Mesodermal cell (in vitro differentiated cells): ENCODE data around the gene TIAM1.
A peak's percentile ranks its signal among the peaks of the same experiment; 100 is the strongest.

ENCODE experiments used
- H3K27ac ChIP-seq: 2 replicates; pipeline ENCODE4 v1.7.0; 2013; ENCODE audit warnings: mild to moderate bottlenecking, low read depth, low read length, moderate library complexity; ENCODE audit not compliant: severe bottlenecking
- H3K36me3 ChIP-seq: 2 replicates; pipeline ENCODE4 v1.7.1; 2013; ENCODE audit warnings: mild to moderate bottlenecking, low read length, moderate library complexity; ENCODE audit not compliant: control insufficient read depth, insufficient read depth
- H3K4me1 ChIP-seq: one replicate; pipeline ENCODE4 v1.7.1; 2013; ENCODE audit warnings: mild to moderate bottlenecking, low read length; ENCODE audit not compliant: insufficient read depth, control insufficient read depth, poor library complexity, severe bottlenecking
- H3K4me3 ChIP-seq: 2 replicates; pipeline ENCODE4 v1.7.0; 2013; ENCODE audit warnings: low read length, control low read depth, mild to moderate bottlenecking; ENCODE audit not compliant: insufficient read depth, poor library complexity, severe bottlenecking; ENCODE audit errors: extremely low read depth
- H3K9me3 ChIP-seq: 2 replicates; pipeline ENCODE4 v1.7.1; 2013; ENCODE audit warnings: mild to moderate bottlenecking, low read length, moderate library complexity; ENCODE audit not compliant: control insufficient read depth
- WGBS, 2 experiments: methylation state at CpG; one replicate each; pipeline ENCODE4 v1.1.5; 2013; ENCODE audit warnings: missing lambda C conversion rate in 2 of 2; ENCODE audit not compliant: insufficient coverage in 2 of 2; 5-methylcytosine and 5-hydroxymethylcytosine counted together

Gene TIAM1

GRCh38 chr21:31158789-31159581 lies 185.1 kb downstream of the TIAM1 start:
- Histone ChIP-seq H3K36me3 (peaks cover 20% of the 10 kb centered on the region), H3K4me3 (peak overlapping the region; percentile 33), H3K27ac (peak overlapping the region; percentile 60), H3K4me1 (peaks cover 24% of the 10 kb centered on the region), H3K9me3 (peaks cover 18% of the 10 kb centered on the region)
- 76 to 81% methylated on average over 4 to 5 of the region's 8 CpGs for WGBS, 2 experiments

DNA sequence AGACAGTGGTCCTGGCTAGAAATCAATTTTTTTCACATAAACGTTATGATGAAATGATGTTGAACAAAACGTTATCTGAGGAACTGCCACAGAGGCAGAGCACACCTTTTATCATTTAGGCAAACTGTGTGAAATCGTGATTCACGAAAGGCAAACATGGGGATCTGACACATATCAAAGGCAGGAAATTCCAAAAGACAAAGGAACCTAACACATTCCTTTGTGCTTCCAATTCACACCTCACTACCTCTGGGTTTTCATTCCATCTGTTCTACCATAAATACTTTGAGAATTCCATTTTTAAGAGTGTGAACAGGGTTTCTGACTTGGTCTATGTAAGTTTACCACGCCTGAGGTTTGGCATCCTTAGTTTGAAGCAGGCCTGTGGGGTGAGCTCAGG lies 186.3 kb downstream of the TIAM1 start:
- peaks cover 23% of the 10 kb centered on the region for H3K36me3 ChIP-seq
- no peak overlapping the region for H3K27ac ChIP-seq
- H3K4me1 ChIP-seq: peaks cover 24% of the 10 kb centered on the region
- H3K4me3 ChIP-seq: no peak overlapping the region
- 74 to 84% methylated on average over 3 of the region's 5 CpGs for WGBS, 2 experiments
- peaks cover 18% of the 10 kb centered on the region for H3K9me3 ChIP-seq

DNA sequence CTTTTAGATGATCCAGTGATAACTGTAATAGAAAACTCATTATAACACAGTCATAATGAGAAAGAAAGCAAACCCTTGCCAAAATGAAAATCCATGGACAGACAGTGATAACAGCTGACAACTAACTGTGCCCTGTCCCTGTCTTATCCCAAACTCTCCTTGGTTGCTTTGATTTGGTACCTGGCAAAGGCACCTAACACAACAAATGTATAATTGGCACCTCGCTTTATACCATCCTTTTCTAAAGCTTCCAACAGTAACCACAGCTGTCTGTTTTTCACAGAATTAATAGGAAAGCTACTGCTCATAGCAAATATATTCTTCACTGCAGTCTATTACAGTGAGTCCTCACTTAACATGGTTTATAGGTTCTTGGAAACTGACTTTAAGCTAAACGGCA lies 187.4 kb downstream of the TIAM1 start:
- H3K4me3 ChIP-seq: no peak overlapping the region
- peaks cover 23% of the 10 kb centered on the region for H3K4me1 ChIP-seq
- peaks cover 18% of the 10 kb centered on the region for H3K9me3 ChIP-seq
- no peak overlapping the region for H3K27ac ChIP-seq
- peaks cover 23% of the 10 kb centered on the region for H3K36me3 ChIP-seq
- WGBS, 2 experiments: 100% methylated on average over 1 of the region's 2 CpGs; no CpG with 5 or more reads in 1 of the 2 experiments

DNA sequence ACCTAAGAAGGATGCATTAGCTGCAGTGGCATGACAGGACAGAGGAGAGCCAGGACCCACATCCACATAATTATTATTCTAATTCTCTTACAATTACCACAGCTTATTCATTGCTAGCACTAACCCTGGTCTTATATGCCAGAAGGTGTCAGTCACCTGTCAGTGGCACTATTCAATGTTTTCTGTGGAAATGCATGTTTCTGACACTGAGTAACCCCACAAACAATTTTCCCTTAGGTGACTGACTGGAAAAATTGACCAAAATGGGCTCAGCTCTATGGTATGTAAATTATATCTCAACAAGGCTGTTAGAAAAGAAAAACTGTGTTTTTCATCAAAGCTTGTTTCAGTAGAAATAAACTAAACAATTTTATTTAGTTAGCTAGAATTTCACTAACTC lies 187.9 kb downstream of the TIAM1 start:
- H3K27ac ChIP-seq: no peak overlapping the region

GRCh38 chr21:31151156-31152045 lies 192.7 kb downstream of the TIAM1 start:
- H3K27ac ChIP-seq: no peak overlapping the region
- 88 to 100% methylated on average over 2 to 3 of the region's 7 CpGs for WGBS, 2 experiments
- peaks cover 9% of the 10 kb centered on the region for H3K9me3 ChIP-seq
- peaks cover 37% of the 10 kb centered on the region for H3K36me3 ChIP-seq
- H3K4me3 ChIP-seq: no peak overlapping the region
- H3K4me1 ChIP-seq: no peaks in the 10 kb centered on the region

More for the DNA sequence above, 187.9 kb downstream of the TIAM1 start:
- Histone ChIP-seq H3K9me3 (peaks cover 18% of the 10 kb centered on the region), H3K4me1 (peaks cover 18% of the 10 kb centered on the region), H3K4me3 (no peak overlapping the region), H3K36me3 (peaks cover 28% of the 10 kb centered on the region)

GRCh38 chr21:31145274-31145673 lies 198.8 kb downstream of the TIAM1 start:
- Histone ChIP-seq H3K4me1 (peaks cover 8% of the 10 kb centered on the region), H3K9me3 (no peaks in the 10 kb centered on the region), H3K4me3 (no peak overlapping the region), H3K27ac (no peak overlapping the region), H3K36me3 (peaks cover 20% of the 10 kb centered on the region)
- 95 to 100% methylated on average over 2 to 3 of the region's 3 CpGs for WGBS, 2 experiments

DNA sequence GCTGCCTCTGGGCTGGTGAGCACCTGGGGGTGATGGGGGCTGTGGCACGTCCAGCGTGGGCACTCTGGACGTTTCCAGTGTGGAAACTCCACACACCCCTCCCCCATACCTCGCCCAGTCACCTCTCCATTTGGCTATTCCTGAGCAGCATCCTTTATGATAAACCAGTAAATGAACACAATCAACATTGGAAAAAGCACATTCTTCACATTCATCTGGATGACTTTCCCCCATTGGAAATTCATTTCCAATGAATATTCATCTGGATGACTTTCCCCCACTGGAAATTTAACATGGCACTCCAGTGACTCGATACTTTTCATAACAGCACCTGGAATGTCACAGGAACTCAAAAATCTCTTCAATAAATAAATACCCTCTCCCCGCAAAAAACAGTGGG lies 201.0 kb downstream of the TIAM1 start:
- Histone ChIP-seq H3K4me3 (no peak overlapping the region), H3K4me1 (peaks cover 8% of the 10 kb centered on the region), H3K9me3 (no peaks in the 10 kb centered on the region), H3K27ac (no peak overlapping the region), H3K36me3 (peaks cover 24% of the 10 kb centered on the region)
- WGBS, 2 experiments: 86 to 100% methylated on average over 1 to 3 of the region's 6 CpGs

DNA sequence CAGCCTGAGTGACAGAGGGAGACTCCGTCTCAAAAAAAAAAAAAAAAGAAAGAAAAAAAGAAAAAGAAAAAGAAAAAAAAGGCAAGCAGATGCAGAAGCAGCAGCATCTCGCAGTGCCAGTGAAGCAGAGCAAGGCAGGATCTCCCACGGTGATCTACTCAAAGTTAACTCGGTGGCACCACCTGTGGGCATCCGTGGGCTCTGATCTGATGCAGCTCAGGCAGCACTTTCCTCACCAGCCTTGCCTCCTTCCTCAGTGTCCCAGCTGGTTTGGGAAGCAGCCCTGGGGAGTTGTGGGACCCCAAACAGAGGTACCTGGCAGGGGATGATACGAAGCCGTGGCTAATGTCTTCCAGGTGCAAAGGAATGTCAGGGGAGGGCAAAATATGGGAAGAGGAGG lies 201.5 kb downstream of the TIAM1 start:
- 87 to 95% methylated on average over 6 of the region's 7 CpGs for WGBS, 2 experiments
- Histone ChIP-seq H3K4me3 (no peak overlapping the region), H3K9me3 (no peaks in the 10 kb centered on the region), H3K36me3 (peaks cover 26% of the 10 kb centered on the region), H3K4me1 (peaks cover 8% of the 10 kb centered on the region), H3K27ac (no peak overlapping the region)

GRCh38 chr21:31141389-31142000 lies 202.6 kb downstream of the TIAM1 start:
- no peak overlapping the region for H3K27ac ChIP-seq

DNA sequence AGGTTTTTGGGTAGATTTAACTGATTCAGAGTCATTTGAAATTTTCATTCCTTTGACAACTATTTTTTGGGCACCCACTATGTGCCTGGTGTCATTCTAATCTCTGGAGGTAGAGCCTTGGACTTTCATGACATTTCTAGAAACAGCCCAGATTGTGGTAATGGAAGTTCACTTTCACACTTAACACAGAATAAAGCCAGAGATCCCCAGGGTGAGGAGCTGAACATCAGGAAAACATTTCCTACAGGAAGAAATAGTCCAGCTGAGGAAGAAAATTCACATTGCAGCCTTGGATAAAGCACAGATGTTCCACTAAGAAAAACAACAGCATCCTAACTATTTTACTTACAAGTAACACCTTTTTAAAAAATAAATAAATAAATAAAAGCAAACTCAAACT lies 203.4 kb downstream of the TIAM1 start:
- H3K4me3 ChIP-seq: no peak overlapping the region
- peaks cover 41% of the 10 kb centered on the region for H3K36me3 ChIP-seq
- H3K27ac ChIP-seq: no peak overlapping the region
- no peaks in the 10 kb centered on the region for H3K9me3 ChIP-seq
- peaks cover 8% of the 10 kb centered on the region for H3K4me1 ChIP-seq

More at GRCh38 chr21:31141389-31142000, 202.6 kb downstream of the TIAM1 start:
- H3K9me3 ChIP-seq: no peaks in the 10 kb centered on the region
- H3K4me1 ChIP-seq: peaks cover 8% of the 10 kb centered on the region
- 97 to 100% methylated on average over 4 to 6 of the region's 11 CpGs for WGBS, 2 experiments
- H3K36me3 ChIP-seq: peaks cover 37% of the 10 kb centered on the region
- H3K4me3 ChIP-seq: no peak overlapping the region
